ENCODE results near the gene COL6A2. TPM values are rescaled to one million over a fixed set of nuclear protein-coding genes. Genes with fewer than 3 reads are reported as not detected.

COL6A2 gene
- total and polyA plus RNA-seq, 2 of the 13 experiments (the other 11 are each of a cell fraction or from before 2014, with no cell fraction given) = 0.07 to 0.41 TPM

DNA sequence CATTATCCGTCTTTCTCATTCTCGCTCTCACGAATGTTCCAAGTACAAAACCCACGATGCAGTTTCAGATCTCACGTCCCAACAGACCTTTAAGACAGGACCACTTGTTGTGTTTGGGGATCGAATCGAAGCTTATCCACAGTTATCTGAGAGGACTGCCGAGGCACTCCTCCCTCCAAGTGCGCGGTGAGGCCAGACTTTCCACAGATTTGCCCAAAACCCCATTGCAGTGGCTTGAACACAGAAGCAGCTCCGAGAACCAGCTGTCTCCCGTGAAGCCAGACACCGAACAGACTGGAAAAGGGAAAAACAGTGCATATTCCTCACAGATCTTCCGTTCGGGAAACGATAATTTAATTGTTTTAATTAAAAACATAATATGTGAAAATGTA is 46.5 kb upstream of the COL6A2 start:
- no peak overlapping the region for H3K9ac ChIP-seq (ENCODE audit: insufficient read depth, low read depth, low read length)
- in situ Hi-C loops (cut with HindIII; ENCODE audit: extremely low pct_ligation_motif_present, low pct_unique_long_range_greater_than_20kb) = no loop called here
- H4K20me1 ChIP-seq (ENCODE audit: insufficient read depth, low read length) = no peaks in the 10 kb centered on the region
- ChIA-PET POLR2A (no interaction called here), CTCF (ENCODE audit: low intra/inter-chr PET ratio, low total read pairs) (no interaction called here)
- no peak for FAIRE-seq
- no peak overlapping the region for H3K4me2 ChIP-seq (ENCODE audit: low read depth, low read length)
- 41% methylated on average over 16 of the region's 16 CpGs for WGBS (ENCODE audit: low lambda C conversion rate)
- H2AFZ ChIP-seq (ENCODE audit: low read length) = no peak overlapping the region
- H3K27ac ChIP-seq (ENCODE audit: extremely low read length, insufficient read depth, low read length) = no peak overlapping the region
- ATAC-seq = no peak
- no peak for DNase-seq (ENCODE audit: low spot score)
- peaks cover 5 to 13% of the 10 kb centered on the region in 2 experiments; a peak in 4 of 5 replicates for H3K27me3 ChIP-seq (ENCODE audit: control insufficient read depth in 1 of 2, insufficient read depth in 2 of 2, low read length in 2 of 2)
- no peak overlapping the region for H3K4me3 ChIP-seq (replicated peaks in 1 of 3; ENCODE audit: insufficient read depth in 1 of 3, low read depth in 2 of 3, low read length in 3 of 3)
- H3K9me3 ChIP-seq (ENCODE audit: low read length) = no peaks in the 10 kb centered on the region
- intact Hi-C loops (cut with micrococcal nuclease; ENCODE audit: unreplicated experiment) = no loop called here
- no TSS peak for BruUV-seq (replicated peaks)
- H3K79me2 ChIP-seq (ENCODE audit: insufficient read depth, low read length) = no peaks in the 10 kb centered on the region
- no peaks in the 10 kb centered on the region for H3K4me1 ChIP-seq (ENCODE audit: insufficient read depth, low read length)
- no peaks in the 10 kb centered on the region for H3K36me3 ChIP-seq (replicated peaks in 1 of 2; ENCODE audit: control insufficient read depth in 1 of 2, insufficient read depth in 2 of 2, low read length in 2 of 2)
- TF ChIP-seq, protein P1, sequence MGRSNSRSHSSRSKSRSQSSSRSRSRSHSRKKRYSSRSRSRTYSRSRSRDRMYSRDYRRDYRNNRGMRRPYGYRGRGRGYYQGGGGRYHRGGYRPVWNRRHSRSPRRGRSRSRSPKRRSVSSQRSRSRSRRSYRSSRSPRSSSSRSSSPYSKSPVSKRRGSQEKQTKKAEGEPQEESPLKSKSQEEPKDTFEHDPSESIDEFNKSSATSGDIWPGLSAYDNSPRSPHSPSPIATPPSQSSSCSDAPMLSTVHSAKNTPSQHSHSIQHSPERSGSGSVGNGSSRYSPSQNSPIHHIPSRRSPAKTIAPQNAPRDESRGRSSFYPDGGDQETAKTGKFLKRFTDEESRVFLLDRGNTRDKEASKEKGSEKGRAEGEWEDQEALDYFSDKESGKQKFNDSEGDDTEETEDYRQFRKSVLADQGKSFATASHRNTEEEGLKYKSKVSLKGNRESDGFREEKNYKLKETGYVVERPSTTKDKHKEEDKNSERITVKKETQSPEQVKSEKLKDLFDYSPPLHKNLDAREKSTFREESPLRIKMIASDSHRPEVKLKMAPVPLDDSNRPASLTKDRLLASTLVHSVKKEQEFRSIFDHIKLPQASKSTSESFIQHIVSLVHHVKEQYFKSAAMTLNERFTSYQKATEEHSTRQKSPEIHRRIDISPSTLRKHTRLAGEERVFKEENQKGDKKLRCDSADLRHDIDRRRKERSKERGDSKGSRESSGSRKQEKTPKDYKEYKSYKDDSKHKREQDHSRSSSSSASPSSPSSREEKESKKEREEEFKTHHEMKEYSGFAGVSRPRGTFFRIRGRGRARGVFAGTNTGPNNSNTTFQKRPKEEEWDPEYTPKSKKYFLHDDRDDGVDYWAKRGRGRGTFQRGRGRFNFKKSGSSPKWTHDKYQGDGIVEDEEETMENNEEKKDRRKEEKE (IDR thresholded peaks at IDR 0.05) = no peak
- TF ChIP-seq ZSCAN21 (CRISPR knock-in tag; IDR thresholded peaks at IDR 0.05; ENCODE audit: borderline replicate concordance) (no peak), ZNF431 (CRISPR knock-in tag; IDR thresholded peaks at IDR 0.05; ENCODE audit: borderline replicate concordance, low read depth) (no peak), CREM (IDR thresholded peaks at IDR 0.05) (no peak), CREM (CRISPR knock-in tag; IDR thresholded peaks at IDR 0.05) (no peak), SYNCRIP (IDR thresholded peaks at IDR 0.05; ENCODE audit: insufficient read depth, low read depth, low read length) (no peak), FOXK1 (CRISPR knock-in tag; IDR thresholded peaks at IDR 0.05; ENCODE audit: borderline replicate concordance, low read depth) (no peak), NPAS2 (CRISPR knock-in tag; IDR thresholded peaks at IDR 0.05; ENCODE audit: borderline replicate concordance) (no peak), HOXA5 (CRISPR knock-in tag; IDR thresholded peaks at IDR 0.05) (no peak), ZNF331 (CRISPR knock-in tag; IDR thresholded peaks at IDR 0.05) (no peak), TBX3 (IDR thresholded peaks at IDR 0.05; ENCODE audit: borderline replicate concordance) (no peak), ZNF850 (CRISPR knock-in tag; conservative IDR thresholded peaks at IDR 0.05) (no peak), KDM6A (CRISPR knock-in tag; IDR thresholded peaks at IDR 0.05; ENCODE audit: low read depth) (no peak)
- TF ChIP-seq, protein P2, sequence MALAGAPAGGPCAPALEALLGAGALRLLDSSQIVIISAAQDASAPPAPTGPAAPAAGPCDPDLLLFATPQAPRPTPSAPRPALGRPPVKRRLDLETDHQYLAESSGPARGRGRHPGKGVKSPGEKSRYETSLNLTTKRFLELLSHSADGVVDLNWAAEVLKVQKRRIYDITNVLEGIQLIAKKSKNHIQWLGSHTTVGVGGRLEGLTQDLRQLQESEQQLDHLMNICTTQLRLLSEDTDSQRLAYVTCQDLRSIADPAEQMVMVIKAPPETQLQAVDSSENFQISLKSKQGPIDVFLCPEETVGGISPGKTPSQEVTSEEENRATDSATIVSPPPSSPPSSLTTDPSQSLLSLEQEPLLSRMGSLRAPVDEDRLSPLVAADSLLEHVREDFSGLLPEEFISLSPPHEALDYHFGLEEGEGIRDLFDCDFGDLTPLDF (CRISPR knock-in tag; IDR thresholded peaks at IDR 0.05) = no peak
- TF ChIP-seq, protein P3, sequence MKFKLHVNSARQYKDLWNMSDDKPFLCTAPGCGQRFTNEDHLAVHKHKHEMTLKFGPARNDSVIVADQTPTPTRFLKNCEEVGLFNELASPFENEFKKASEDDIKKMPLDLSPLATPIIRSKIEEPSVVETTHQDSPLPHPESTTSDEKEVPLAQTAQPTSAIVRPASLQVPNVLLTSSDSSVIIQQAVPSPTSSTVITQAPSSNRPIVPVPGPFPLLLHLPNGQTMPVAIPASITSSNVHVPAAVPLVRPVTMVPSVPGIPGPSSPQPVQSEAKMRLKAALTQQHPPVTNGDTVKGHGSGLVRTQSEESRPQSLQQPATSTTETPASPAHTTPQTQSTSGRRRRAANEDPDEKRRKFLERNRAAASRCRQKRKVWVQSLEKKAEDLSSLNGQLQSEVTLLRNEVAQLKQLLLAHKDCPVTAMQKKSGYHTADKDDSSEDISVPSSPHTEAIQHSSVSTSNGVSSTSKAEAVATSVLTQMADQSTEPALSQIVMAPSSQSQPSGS (CRISPR knock-in tag; IDR thresholded peaks at IDR 0.05) = no peak
- TF ChIP-seq, protein P4, sequence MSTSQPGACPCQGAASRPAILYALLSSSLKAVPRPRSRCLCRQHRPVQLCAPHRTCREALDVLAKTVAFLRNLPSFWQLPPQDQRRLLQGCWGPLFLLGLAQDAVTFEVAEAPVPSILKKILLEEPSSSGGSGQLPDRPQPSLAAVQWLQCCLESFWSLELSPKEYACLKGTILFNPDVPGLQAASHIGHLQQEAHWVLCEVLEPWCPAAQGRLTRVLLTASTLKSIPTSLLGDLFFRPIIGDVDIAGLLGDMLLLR (CRISPR knock-in tag; IDR thresholded peaks at IDR 0.05) = no peak
- TF ChIP-seq, protein P5, sequence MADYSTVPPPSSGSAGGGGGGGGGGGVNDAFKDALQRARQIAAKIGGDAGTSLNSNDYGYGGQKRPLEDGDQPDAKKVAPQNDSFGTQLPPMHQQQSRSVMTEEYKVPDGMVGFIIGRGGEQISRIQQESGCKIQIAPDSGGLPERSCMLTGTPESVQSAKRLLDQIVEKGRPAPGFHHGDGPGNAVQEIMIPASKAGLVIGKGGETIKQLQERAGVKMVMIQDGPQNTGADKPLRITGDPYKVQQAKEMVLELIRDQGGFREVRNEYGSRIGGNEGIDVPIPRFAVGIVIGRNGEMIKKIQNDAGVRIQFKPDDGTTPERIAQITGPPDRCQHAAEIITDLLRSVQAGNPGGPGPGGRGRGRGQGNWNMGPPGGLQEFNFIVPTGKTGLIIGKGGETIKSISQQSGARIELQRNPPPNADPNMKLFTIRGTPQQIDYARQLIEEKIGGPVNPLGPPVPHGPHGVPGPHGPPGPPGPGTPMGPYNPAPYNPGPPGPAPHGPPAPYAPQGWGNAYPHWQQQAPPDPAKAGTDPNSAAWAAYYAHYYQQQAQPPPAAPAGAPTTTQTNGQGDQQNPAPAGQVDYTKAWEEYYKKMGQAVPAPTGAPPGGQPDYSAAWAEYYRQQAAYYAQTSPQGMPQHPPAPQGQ (CRISPR knock-in tag; IDR thresholded peaks at IDR 0.05; ENCODE audit: borderline replicate concordance) = no peak
